ENCODE measurements around the gene TPD52L2.
"Not testable (repeated sequence)": the region's sequence is repeated elsewhere in the genome, so short reads cannot be mapped to it uniquely, and the experiment has no call there.

Gene TPD52L2

DNA sequence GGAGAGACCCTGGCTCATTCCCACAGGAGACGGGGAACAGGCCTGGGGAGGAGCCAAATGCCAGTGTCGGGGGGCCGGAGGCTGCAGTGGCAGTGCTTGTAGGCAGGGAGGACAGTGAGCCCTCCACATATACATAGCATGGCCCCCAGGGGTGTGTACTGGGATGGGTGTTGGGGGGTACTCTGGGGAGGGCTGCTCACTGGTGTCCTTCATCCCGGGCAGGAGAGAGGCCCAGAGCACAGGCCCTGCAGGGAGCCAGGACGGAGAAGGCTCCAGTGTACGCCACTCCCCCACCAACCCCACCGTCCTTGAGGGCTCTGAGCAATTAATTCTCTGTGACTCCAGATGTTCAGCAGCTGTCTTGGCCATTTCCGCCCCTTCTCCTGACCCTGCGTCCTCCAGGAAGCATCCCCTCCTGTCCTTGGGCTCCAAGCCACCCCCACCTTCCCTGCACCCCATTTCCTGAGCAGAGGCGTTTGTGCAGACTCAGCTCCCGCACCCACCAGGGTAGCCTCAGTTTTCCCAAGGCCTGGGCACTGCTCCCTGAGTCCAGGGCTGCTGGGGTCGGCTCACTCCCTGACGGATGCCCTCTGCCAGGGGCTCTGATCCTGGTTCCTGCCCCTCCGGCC lies 7.2 kb upstream of the TPD52L2 start:
- DNase-seq = no peak

DNA sequence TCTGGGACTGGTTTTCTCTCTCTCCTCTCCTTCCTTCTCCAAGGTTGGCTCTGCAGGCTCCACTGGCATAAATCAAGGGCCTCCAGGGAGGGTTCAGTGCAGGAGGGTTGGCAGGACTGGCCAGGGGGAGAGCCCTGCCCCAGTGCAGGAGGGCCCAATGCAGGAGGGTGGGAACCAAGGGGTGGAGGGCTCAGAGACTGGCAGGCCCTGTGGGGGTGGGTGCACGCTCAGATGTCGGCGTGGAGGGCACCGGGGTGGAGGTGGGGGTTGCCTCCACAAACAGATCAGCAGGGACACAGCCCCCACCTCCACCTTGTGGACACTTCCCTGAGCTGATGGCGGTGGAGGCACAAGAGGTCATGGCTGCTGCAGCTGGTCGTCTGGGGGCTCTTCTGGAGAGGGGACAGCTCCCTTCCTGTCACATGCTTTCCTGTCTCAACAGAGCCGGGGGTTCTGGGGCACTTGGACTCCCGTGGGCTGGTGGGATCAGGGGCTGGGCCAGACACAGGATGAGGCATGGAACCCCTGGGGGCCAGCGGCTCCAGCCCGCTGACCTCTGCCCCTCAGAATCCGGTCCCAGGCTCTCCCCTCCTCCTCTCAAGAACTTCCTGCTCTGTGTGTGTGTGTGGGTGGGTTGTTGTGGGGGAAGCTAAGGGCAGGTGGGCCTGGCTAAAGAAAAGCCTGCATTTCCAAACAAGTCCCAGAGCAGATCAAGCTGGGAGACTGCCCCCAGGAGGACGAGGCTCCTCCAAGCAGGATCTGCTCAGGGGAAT lies 6.5 kb upstream of the TPD52L2 start:
- DNase-seq = peak in 1 of 2 donors; percentile 40

DNA sequence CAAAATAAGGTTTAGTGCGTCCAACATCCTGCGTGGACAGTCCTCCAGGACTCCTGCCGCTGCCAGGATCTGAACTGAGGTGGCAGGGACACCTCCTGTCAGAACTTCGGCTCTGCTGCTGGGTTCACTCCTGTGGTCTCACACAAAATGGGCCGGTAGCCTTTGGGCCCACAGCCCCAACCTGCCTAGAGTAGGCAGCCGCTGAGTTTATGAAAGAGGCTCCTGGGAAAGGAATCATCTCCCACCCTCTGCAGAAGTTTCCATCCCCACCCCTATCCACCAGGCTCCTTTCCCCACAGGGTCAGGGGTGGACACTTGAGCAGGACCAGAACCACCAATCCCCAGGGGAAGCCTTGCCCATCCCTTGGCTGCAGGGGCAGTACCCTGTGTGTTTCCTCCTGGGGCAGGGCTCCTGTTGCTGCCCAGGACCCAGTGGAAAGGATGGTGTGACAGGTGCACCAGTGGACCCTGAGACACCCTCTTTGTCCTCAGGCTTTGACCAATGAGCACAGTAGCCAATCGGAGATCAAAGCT lies 5.8 kb upstream of the TPD52L2 start:
- no peak for DNase-seq

DNA sequence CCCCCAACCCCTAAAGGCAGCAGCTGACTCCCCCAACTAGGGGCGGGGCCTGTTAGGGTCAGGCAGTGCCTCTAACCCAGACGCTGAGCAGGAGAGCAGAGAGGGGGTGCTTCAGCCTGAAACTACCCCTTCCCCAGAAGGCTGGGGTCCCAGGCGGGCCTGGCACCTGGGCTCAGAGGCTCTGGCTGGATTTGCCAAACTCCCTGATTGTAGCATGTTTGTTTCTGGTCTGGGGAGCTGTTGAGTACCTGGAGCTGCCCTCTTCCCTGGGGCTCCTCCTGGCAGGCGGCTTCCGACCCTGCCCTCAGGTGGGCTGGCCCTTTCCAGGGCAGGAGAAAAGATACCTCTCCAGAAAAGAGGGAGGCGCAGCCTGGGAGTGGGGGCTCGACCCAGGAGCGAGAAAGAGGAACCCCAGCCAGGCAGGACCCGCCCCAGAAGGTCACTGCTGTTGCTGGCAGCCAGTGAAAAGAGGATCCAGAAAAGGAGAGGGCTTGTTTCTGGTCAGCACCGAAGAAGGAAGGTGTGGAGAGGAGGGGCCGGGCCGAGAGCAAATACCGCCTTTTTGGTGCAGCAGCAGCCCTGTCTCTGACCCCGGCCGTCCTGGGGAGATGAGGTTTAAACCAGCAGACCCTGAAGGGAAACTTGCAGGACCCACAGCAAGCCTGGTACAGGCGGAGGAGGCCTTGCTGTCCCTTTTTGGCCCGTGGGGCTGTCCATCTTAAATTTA lies 4.6 kb upstream of the TPD52L2 start:
- DNase-seq = peak in 1 of 2 donors; percentile 24

DNA sequence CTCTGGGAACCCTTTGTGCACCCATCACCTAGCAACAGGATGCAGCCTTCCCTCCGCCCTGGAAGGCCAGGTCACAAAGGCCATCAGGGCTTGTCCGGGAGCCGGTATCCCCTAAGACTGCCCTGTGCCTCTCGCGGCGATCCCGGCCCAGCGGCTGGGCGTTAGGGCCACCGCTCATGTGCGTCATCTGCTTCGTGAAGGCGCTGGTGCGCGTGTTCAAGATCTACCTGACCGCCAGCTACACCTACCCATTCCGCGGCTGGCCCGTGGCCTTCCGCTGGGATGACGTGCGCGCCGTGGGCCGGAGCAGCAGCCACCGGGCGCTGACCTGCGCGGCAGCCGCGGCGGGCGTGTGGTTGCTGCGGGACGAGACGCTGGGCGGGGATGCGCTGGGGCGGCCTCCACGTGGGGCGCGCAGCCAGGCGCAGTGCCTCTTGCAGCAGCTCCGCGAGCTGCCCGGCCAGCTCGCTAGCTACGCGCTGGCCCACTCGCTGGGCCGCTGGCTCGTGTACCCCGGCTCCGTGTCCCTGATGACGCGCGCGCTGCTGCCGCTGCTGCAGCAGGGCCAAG lies 3.6 kb upstream of the TPD52L2 start, which contains the start of gene ABHD16B:
Gene ABHD16B (plus strand): TSS at position 134 of the 570 bp plus-strand sequence. CDS start 43 bp downstream, at position 177.
- no peak for DNase-seq

DNA sequence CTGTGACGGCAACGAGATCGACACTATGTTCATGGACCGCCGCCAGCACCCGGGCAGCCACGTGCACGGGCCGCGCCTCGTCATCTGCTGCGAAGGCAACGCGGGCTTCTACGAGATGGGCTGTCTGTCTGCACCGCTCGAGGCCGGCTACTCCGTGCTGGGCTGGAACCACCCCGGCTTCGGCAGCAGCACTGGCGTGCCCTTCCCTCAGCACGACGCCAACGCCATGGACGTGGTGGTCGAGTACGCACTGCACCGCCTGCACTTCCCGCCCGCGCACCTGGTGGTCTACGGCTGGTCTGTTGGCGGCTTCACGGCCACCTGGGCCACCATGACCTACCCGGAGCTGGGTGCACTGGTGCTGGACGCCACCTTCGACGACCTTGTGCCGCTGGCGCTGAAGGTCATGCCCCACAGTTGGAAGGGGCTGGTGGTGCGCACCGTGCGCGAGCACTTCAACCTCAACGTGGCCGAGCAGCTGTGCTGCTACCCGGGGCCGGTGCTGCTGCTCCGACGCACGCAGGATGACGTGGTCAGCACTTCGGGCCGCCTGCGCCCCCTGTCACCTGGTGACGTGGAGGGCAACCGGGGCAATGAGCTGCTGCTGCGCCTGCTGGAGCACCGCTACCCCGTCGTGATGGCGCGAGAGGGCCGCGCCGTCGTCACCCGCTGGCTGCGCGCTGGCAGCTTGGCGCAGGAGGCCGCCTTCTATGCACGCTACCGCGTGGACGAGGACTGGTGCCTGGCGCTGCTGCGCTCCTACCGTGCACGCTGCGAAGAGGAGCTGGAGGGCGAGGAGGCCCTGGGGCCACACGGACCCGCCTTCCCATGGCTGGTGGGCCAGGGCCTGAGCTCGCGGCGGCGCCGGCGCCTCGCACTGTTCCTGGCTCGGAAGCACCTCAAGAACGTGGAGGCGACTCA lies 2.8 kb upstream of the TPD52L2 start:
- DNase-seq = no peak

DNA sequence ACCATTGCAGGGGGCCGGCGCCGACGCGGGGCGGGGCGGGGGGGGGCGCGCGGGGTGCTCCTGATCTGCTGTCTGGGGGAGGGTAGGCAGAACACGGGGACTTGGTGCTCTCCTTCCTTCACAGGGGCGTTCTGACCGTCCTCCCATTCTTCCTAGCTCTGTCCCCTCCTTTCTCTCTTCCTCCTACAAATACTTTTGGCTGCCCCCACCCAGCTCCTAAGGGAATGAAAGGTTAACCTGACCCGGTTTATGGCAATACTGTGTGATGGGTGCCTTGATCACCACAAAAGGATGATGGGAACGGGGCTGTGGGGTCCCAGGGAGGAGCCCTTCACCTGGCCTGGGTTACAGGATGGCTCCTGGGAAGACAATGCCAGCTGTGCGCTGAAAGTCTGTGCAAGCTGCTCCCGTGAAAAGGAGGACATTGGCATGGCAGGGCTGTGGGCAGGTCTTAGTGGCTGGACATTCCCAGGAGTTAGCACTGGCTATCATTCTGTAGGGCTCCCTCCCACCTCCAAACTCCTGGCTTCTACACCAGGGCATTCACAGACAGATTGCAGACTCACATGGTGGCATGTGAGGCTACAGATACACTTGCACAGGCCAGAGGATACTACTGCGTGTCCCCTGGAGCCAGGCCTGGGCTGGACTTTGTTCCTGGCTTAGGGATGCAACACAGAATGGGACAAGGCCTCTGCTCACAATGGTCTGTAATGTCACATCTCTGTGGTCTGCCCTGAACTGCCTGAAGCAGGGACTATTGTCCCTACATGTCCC lies 1.9 kb upstream of the TPD52L2 start:
- no peak for DNase-seq

DNA sequence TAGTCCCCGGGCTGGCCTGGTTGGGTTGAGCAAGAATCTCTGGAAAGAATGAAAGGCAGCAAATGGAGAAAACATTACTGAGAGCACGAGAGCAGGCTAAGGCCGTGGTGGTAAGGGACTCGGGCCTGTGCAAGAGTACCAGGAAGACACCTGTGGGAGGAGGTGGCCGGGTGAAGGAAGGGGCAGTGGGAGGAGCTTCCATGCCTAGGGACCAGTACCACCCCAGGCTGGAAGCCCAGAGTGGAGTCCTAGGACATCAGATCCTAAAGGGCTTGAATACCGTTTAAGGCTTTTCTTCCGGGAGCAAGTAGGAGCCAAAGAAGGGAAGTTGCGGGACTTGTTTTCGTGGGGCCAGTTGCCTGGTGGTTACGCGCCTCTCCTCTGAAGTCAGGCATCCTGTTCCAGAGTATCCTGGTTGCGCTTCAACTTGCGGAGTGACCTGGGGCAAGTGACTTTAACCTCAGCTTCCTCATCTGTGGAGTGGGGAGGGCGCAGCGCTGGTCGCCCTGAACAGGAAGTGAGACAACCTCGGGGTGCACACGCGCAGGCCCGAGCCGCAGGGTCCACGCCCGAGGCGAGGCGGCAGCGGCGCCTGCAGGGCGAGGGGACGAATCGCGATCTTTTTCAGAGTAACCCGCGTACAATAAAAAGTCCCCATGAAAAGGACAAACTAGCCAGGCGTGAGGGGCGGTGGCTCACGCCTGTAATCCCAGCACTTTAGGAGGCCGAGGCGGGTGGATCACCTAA lies 1.1 kb upstream of the TPD52L2 start:
- DNase-seq = peak; percentile 74 to 88

DNA sequence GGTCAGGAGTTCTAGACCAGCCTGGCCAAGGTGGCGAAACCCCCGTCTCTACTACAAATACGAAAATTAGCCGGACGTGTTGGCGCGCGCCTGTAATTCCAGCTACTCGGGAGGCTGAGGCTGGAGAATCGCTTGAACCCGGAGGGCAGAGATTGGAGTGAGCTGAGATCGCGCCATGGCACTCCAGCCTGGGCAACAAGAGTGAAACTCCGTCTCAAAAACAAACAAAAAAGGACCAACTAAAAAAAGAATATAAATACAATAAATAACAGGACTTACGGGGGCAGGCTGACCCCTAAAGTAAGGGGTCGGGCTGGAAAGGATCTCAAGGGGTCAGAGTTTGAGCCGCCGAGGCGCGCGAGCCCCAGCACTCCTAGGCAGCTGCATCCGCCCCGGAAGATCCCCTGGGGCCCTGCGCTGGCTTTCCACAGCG lies 509 bp upstream of the TPD52L2 start:
- DNase-seq = no peak

DNA sequence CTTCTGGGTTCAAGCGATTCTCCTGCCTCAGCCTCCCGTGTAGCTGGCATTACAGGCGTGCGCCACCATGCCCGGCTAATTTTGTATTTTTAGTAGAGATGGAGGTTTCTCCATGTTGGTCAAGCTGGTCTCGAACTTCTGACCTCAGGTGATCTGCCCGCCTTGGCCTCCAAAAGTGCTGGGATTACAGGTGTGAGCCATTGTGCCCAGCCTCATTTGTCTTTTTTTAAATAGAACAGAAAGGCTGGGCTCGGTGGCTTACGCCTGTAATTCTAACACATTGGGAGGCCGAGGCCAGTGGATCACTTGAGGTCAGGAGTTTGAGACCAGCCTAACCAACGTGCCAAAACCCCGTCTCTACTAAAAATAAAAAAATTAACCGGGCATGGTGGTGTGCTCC lies 2.0 kb downstream of the TPD52L2 start:
- not testable (repeated sequence) for DNase-seq

DNA sequence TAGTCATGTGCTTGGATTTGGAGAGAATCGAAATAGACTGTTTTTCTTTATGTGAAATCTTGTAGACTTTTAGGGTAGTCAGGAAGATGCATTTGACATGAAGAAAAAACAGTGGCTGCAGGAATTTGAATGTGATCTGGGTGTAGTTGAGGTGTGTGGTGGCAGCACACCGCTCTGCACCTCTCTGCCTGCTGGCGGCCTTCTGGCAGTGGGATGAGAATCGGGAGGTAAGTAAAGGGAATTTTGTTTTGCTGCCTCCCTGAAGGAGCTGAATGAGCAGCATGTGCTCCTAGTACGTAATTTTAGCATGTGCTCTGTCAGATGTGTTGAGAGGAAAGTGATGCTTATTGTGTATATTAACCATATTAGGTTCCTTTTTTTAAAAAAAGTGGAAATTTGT lies 3.2 kb downstream of the TPD52L2 start:
- DNase-seq = no peak

DNA sequence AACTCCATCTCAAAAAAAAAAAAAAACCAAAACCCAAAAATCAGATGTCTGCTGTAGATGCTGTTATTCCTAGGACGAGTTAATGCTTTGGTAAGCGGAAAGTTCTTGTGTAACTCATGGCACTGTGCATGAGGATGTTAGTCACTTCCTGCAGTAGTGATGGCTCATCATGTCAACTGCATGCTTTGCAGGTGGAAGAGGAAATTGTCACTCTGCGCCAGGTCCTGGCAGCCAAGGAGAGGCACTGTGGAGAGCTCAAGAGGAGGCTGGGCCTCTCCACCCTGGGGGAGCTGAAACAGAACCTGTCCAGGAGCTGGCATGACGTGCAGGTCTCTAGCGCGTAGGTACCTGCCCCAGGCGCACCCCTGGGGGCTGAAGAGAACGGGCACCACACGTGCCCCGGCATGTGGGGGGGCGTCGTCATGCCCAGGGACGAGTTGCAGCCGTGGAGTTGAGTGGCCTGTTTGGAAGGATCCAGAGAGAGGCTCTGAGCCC lies 8.5 kb downstream of the TPD52L2 start:
- peak; percentile 12 to 94 for DNase-seq

DNA sequence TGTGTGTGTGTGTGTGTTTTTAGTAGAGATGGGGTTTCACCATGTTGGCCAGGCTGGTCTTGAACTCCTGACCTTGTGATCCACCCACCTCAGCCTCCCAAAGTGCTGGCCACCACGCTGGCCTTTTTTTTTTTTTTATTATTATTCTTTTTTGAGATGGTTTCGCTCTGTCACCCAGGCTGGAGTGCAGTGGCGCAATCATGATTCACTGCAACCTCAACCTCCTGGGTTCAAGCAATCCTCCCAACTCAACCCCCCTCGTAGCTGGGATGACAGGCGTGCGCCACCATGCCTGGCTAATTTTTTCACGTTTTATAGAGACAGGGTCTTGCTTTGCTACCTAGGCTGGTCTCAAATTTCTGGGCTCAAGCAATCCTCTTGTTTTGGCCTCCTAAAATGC lies 9.2 kb downstream of the TPD52L2 start:
- peak in 1 of 2 donors; percentile 6 for DNase-seq

DNA sequence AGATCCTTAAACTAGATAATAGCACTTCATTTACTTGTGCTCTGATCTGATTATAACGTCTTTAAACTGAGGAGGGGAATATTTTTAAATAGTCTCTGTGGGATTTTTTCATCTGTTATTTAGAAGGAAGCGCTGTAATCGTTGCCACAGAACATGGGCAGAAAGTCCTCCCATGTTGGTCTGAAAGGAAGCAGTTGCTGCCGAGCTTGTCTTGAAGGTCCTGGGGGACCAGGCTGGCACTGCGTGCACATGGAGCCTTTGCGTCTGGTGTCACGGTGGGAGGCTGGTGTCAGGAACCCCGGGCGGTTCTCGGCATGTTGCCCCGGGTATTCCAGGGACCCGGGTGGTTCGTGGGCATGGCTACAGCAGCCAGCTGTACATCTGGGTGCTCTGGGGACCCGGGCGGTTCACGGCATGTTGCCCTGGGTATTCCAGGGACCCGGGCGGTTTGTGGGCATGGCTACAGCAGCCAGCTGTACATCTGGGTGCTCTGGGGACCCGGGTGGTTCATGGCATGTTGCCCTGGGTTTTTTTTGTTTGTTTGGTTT lies 11.5 kb downstream of the TPD52L2 start:
- DNase-seq = no peak

DNA sequence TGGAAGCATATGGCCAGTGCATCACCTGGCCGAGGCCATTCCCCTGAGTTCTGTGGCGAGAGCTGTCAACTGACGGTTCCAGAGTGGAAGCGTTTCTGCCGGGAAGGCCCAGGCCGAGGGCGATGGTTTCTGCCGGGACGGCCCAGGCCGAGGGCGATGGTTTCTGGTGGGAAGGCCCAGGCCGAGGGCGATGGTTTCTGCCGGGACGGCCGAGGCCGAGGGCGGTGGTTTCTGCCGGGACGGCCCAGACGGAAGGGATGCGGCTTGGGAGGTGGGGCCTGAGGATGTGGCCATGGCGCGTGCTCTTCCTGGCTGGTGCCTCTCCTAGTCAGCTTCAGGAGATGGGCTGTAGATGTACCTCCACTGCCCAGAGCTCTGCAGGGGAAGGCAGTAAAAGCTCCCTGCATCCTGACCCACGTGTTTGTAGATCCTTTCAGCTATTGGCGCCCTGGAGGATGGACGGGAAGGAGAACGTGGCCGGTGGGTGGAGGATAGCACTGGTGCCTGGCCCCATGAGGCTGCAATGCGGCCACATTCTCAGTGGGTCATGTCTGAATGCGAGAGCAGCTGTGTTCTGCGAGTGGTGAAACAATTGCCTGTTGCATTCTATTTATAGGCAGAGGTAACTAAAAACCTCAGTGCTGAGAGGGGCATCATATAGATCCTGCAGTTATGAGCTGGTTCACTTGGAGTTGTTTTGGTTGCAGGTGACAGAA lies 12.8 kb downstream of the TPD52L2 start:
- no peak for DNase-seq

DNA sequence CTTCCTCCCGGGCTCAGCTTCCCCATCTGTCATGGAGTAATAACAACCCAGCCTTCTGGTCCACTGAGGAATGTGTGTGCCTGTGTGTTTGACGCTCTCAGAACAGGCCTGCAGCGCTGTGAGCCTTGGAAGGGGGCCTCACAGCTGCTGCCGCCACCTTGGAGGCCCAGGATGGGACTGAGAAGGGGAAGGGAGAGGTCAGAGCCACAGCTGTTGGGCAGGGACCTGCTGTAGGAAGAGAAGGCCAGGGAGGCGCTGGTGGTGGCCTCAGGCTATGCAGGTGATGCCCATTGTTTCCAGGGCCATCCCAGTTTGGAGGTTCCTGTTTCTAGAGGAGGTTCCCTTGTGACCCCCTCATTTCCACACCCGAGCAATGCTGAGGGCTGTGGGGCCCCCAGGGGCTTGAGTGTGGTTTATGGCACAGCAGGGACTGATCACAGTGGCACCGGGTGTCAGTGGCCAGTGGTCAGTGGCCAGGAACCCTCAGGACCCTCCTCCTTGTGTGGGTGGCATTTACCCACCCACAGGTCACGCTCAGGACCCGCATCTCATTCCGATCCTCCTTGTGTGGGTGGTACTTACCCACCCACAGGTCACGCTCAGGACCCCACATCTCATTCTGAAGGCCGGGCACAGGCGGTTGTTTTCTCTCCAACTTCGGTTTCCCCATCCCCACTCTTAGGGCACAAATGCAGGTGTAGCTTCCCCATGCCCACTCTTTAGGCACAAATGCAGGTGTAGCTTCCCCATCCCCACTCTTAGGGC lies 14.0 kb downstream of the TPD52L2 start:
- no peak for DNase-seq

DNA sequence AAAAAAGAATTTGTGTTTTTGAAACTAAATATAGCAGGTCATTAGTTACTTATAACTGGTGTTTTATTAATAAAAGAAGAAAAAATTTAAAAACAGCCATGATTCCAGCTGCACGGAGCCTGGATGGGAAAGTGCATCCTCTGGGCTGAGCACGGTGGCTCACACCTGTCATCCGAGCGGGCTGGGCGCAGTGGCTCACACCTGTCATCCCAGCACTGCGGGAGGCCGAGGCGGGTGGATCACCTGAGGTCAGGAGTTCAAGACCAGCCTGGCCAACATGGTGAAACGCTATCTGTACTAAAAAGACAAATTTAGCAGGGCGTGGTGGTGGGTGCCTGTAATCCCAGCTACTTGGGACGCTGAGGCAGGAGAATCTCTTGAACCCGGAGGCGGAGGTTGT lies 15.8 kb downstream of the TPD52L2 start:
- not testable (repeated sequence) for DNase-seq

Measured in bone marrow (tissue), 2 donors.